HFF-Myc (cell line): Measurements from ENCODE around the gene SYCE3.
A peak's percentile ranks its signal among the peaks of the same experiment; 100 is the strongest.

Experiments used
- DNase-seq: peaks from one replicate; pipeline ENCODE4 v3.0.0-alpha.2; 2011; ENCODE audit warnings: low read depth; ENCODE audit errors: extremely low read depth
- H3K4me3 ChIP-seq: replicated peaks from 2 replicates; pipeline ENCODE4 v1.5.1; 2011; ENCODE audit warnings: low read depth, mild to moderate bottlenecking, control low read depth, low read length
- CTCF ChIP-seq: IDR thresholded peaks from 2 replicates; pipeline ENCODE4 v1.5.1; 2012; ENCODE audit warnings: mild to moderate bottlenecking, low read depth, low read length, control low read depth; ENCODE audit errors: missing control alignments

The SYCE3 gene

GRCh38 chr22:50584106-50585096, 21.7 kb upstream of the SYCE3 start:
- DNase-seq, result no peak
- no peak overlapping the region; the same call in 1 of the 2 replicates for H3K4me3 ChIP-seq
- no peak for TF ChIP-seq CTCF

GRCh38 chr22:50583294-50583861, 20.7 kb upstream of the SYCE3 start:
- no peak for DNase-seq
- H3K4me3 ChIP-seq, result peak overlapping the region; percentile 62
- no peak for TF ChIP-seq CTCF

- TF ChIP-seq CTCF, result no peak
- H3K4me3 ChIP-seq, result peak within 1 kb of the TSS; percentile 62
- DNase-seq, result peak; percentile 90
Measured at GRCh38 chr22:50582493-50583293, 20.0 kb upstream of the SYCE3 start, which contains the start of gene CHKB. CHKB (minus strand) TSS chr22:50582849; CDS start chr22:50582781, 68 bp downstream.

GRCh38 chr22:50581950-50582492, 19.3 kb upstream of the SYCE3 start:
- DNase-seq, result no peak
- no peak for TF ChIP-seq CTCF

GRCh38 chr22:50581031-50581949, 18.6 kb upstream of the SYCE3 start:
- DNase-seq, result no peak
- peak overlapping the region; percentile 62 for H3K4me3 ChIP-seq
- TF ChIP-seq CTCF, result no peak

More at GRCh38 chr22:50581950-50582492, 19.3 kb upstream of the SYCE3 start:
- peak overlapping the region; percentile 62 for H3K4me3 ChIP-seq
